Measurements from ENCODE around the gene TBCK. TPM values are rescaled to one million over a fixed set of nuclear protein-coding genes. Genes with fewer than 3 reads are reported as not detected.

TBCK gene
- polyA plus RNA-seq, 5 donors, result 31.0 to 66.2 (median 56.1) TPM

GRCh38 chr4:105994841-105995501, 321.0 kb downstream of the TBCK start:
- no peak for DNase-seq

GRCh38 chr4:105994061-105994460, 321.9 kb downstream of the TBCK start:
- no peak for DNase-seq

GRCh38 chr4:105992641-105993305, 323.2 kb downstream of the TBCK start:
- DNase-seq, result no peak

- DNase-seq, result no peak
Observed at GRCh38 chr4:105991726-105992125, 324.3 kb downstream of the TBCK start.

Other genes starting within 250 kb of the TBCK start
- gene AIMP1, start 341 bp upstream of the TBCK start, polyA plus RNA-seq (ENCODE audit: insufficient read depth in 1 of 5, insufficient read length in 5 of 5, low replicate concordance in 1 of 5), result 10 to 100 TPM; 50.1 to 62.4 (median 57.8) TPM
- not detected for gene GIMD1, start 52.6 kb upstream of the TBCK start, polyA plus RNA-seq (ENCODE audit: insufficient read depth in 1 of 5, insufficient read length in 5 of 5, low replicate concordance in 1 of 5)

All from right lung (tissue), 5 donors.